Breast epithelium (tissue), 3 donors: ENCODE measurements around the gene C19orf25.

Experiments used
- POLR2A ChIP-seq: fragments of 450-650 bp; IDR thresholded peaks from one replicate; pipeline ENCODE4 v1.6.1; 2016; ENCODE audit warnings: antibody characterized with exemption, mild to moderate bottlenecking, moderate library complexity
- POLR2AphosphoS5 ChIP-seq, 3 donors: sonication (generic); formaldehyde crosslinking; IDR thresholded peaks; one replicate each; pipeline ENCODE4 v1.6.1; 2017; ENCODE audit warnings: antibody characterized with exemption in 3 of 3
- TF ChIP-seq, protein P1 (sequence below), 3 donors: fragments of 450-650 bp; IDR thresholded peaks; one replicate each; pipeline ENCODE4 v1.5.1; 2016 to 2017; ENCODE audit warnings: antibody characterized with exemption in 3 of 3, mild to moderate bottlenecking in 3 of 3, moderate library complexity in 3 of 3

DNA sequence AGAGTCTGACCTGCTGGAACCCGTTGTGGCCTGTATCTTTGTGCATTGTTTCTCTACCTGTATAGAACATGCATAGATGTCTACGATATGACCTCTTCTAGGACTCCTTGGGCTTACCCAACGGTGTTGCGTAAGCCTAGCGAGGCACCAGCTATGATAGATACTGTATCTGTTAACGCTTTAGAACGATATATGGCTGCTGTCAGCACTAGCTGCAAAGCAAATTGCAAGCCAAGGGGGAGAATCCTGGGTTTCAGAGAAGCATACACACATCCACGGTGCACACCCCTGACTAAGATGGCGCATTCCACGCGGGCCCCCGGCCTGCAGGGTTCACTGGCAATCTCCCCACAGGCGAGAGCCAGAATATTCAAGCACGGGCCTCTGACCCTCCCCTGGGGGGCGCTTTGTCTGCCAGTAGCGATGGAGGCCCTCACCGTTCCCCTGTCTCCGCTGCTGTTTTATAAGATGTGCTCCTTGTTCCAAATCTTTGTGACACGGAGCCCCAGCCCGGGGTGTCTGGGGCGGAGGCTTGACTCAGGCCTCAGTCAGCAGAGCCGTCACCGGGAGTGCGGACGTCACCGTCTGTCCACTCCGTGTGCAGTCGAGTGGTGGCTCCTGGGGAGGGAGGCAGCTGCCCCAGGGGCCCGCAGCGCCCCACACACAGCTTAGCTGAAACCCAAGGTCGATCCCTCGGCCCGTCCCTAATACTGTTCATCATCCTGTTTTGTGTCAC, 53.7 kb downstream of the C19orf25 start:
- TF ChIP-seq, protein P1, sequence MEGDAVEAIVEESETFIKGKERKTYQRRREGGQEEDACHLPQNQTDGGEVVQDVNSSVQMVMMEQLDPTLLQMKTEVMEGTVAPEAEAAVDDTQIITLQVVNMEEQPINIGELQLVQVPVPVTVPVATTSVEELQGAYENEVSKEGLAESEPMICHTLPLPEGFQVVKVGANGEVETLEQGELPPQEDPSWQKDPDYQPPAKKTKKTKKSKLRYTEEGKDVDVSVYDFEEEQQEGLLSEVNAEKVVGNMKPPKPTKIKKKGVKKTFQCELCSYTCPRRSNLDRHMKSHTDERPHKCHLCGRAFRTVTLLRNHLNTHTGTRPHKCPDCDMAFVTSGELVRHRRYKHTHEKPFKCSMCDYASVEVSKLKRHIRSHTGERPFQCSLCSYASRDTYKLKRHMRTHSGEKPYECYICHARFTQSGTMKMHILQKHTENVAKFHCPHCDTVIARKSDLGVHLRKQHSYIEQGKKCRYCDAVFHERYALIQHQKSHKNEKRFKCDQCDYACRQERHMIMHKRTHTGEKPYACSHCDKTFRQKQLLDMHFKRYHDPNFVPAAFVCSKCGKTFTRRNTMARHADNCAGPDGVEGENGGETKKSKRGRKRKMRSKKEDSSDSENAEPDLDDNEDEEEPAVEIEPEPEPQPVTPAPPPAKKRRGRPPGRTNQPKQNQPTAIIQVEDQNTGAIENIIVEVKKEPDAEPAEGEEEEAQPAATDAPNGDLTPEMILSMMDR (IDR thresholded peaks at IDR 0.05), result no peak
- TF ChIP-seq POLR2A, result no peak
- no peak for TF ChIP-seq POLR2AphosphoS5 (IDR thresholded peaks at IDR 0.05)
